GM18520 (cell line): ENCODE measurements around the gene VIL1.

Source experiments
- ATAC-seq: cut with Tn5 transposase; IDR thresholded peaks from one replicate; pipeline ENCODE4 v1.9.1; 2021; ENCODE audit not compliant: unreplicated experiment

VIL1 gene

GRCh38 chr2:218418717-218419458, at the start of gene VIL1:
Gene VIL1 (plus strand): TSS chr2:218419123. CDS start chr2:218423779, 4,656 bp downstream.
- no peak for ATAC-seq

- no peak for ATAC-seq
These were observed 49.6 kb upstream of the VIL1 start for GRCh38 chr2:218369330-218369729.

GRCh38 chr2:218370410-218371063, 48.4 kb upstream of the VIL1 start:
- no peak for ATAC-seq

GRCh38 chr2:218371983-218372350, 47.0 kb upstream of the VIL1 start:
- no peak for ATAC-seq

- ATAC-seq = no peak
These were observed 44.1 kb upstream of the VIL1 start for GRCh38 chr2:218374795-218375194.

GRCh38 chr2:218375212-218375611, 43.7 kb upstream of the VIL1 start:
- no peak for ATAC-seq

GRCh38 chr2:218378053-218378452, 40.9 kb upstream of the VIL1 start:
- no peak for ATAC-seq

GRCh38 chr2:218381916-218382366, 37.0 kb upstream of the VIL1 start, which contains the start of gene SLC11A1:
Gene SLC11A1 (plus strand): TSS chr2:218382273. CDS start chr2:218382369, 96 bp downstream.
- ATAC-seq = no peak

- no peak for ATAC-seq
These were observed 36.1 kb upstream of the VIL1 start for GRCh38 chr2:218382785-218383184.

GRCh38 chr2:218383892-218384519, 34.9 kb upstream of the VIL1 start:
- no peak for ATAC-seq

GRCh38 chr2:218384975-218385374, 33.9 kb upstream of the VIL1 start:
- no peak for ATAC-seq

GRCh38 chr2:218386505-218387368, 32.2 kb upstream of the VIL1 start:
- ATAC-seq = no peak

- no peak for ATAC-seq
These were observed 31.3 kb upstream of the VIL1 start for GRCh38 chr2:218387369-218388194.

- no peak for ATAC-seq
These were observed 29.4 kb upstream of the VIL1 start for GRCh38 chr2:218389333-218390150.

GRCh38 chr2:218391202-218391601, 27.7 kb upstream of the VIL1 start:
- ATAC-seq = no peak

- ATAC-seq = no peak
These were observed 26.5 kb upstream of the VIL1 start for GRCh38 chr2:218392459-218392858.

GRCh38 chr2:218392891-218393462, 25.9 kb upstream of the VIL1 start:
- no peak for ATAC-seq

- no peak for ATAC-seq
These were observed 25.1 kb upstream of the VIL1 start for GRCh38 chr2:218393750-218394290.
